H9 (cell line): ENCODE data around the gene CD93. TPM values are rescaled to one million over a fixed set of nuclear protein-coding genes. Genes with fewer than 3 reads are reported as not detected.

ENCODE experiments used
- DNase-seq: peaks from one replicate; pipeline ENCODE4 v3.0.0-alpha.2; 2017
- H2AFZ ChIP-seq: one replicate; pipeline ENCODE4 v1.6.1; 2013; ENCODE audit warnings: mild to moderate bottlenecking, low read length, control low read depth, moderate library complexity
- H2AK5ac ChIP-seq: 2 replicates; pipeline ENCODE4 v1.6.1; 2013; ENCODE audit warnings: low read length, control low read depth, mixed read lengths; ENCODE audit not compliant: insufficient read length
- H2BK120ac ChIP-seq: one replicate; pipeline ENCODE4 v1.6.1; 2013; ENCODE audit warnings: low read depth, mild to moderate bottlenecking, low read length, control low read depth, inconsistent platforms; ENCODE audit not compliant: poor library complexity, severe bottlenecking
- H2BK12ac ChIP-seq: 2 replicates; pipeline ENCODE4 v1.6.1; 2013; ENCODE audit warnings: low read length, control low read depth, mixed read lengths, low read depth; ENCODE audit not compliant: insufficient read length
- H2BK15ac ChIP-seq: 2 replicates; pipeline ENCODE4 v1.6.1; 2013; ENCODE audit warnings: low read depth, low read length, control low read depth
- H2BK20ac ChIP-seq: one replicate; pipeline ENCODE4 v1.6.1; 2013; ENCODE audit warnings: low read depth, mild to moderate bottlenecking, low read length, control low read depth, inconsistent platforms; ENCODE audit not compliant: poor library complexity, severe bottlenecking
- H2BK5ac ChIP-seq: 2 replicates; pipeline ENCODE4 v1.6.1; 2013; ENCODE audit warnings: low read length, control low read depth, mixed read lengths; ENCODE audit not compliant: insufficient read length
- H3K14ac ChIP-seq: 2 replicates; pipeline ENCODE4 v1.6.1; 2013; ENCODE audit warnings: low read length, control low read depth; ENCODE audit not compliant: insufficient read depth
- H3K18ac ChIP-seq: 2 replicates; pipeline ENCODE4 v1.6.1; 2013; ENCODE audit warnings: low read depth, mild to moderate bottlenecking, mixed read lengths, low read length, control low read depth; ENCODE audit not compliant: insufficient read length
- H3K23ac ChIP-seq: 2 replicates; pipeline ENCODE4 v1.6.1; 2013; ENCODE audit warnings: low read length, control low read depth, mixed read lengths, low read depth; ENCODE audit not compliant: insufficient read length
- H3K23me2 ChIP-seq: 2 replicates; pipeline ENCODE4 v1.6.1; 2013; ENCODE audit warnings: low read depth, mild to moderate bottlenecking, mixed read lengths, low read length, control low read depth; ENCODE audit not compliant: insufficient read length, poor library complexity, severe bottlenecking
- H3K27ac ChIP-seq: 2 replicates; pipeline ENCODE4 v1.5.1; 2013; ENCODE audit warnings: low read length, control low read depth, mixed read lengths, low read depth; ENCODE audit not compliant: insufficient read length
- H3K27me3 ChIP-seq: 2 replicates; pipeline ENCODE4 v1.6.1; 2013; ENCODE audit warnings: low read length, control low read depth, inconsistent platforms; ENCODE audit not compliant: insufficient read depth
- H3K4ac ChIP-seq: 2 replicates; pipeline ENCODE4 v1.6.1; 2013; ENCODE audit warnings: low read depth, mild to moderate bottlenecking, control low read depth, inconsistent platforms, low read length, moderate library complexity
- H3K4me1 ChIP-seq: 2 replicates; pipeline ENCODE4 v1.6.1; 2013; ENCODE audit warnings: low read length, control low read depth, inconsistent platforms; ENCODE audit not compliant: insufficient read depth
- H3K4me2 ChIP-seq: 2 replicates; pipeline ENCODE4 v1.6.1; 2013; ENCODE audit warnings: low read length, control low read depth, mixed read lengths; ENCODE audit not compliant: insufficient read length, insufficient read depth
- H3K56ac ChIP-seq: 2 replicates; pipeline ENCODE4 v1.6.1; 2013; ENCODE audit warnings: low read depth, mild to moderate bottlenecking, mixed read lengths, low read length, control low read depth; ENCODE audit not compliant: insufficient read length
- H3K79me1 ChIP-seq: 2 replicates; pipeline ENCODE4 v1.6.1; 2013; ENCODE audit warnings: low read depth, mild to moderate bottlenecking, moderate library complexity, low read length, control low read depth, inconsistent platforms; ENCODE audit not compliant: insufficient read depth, poor library complexity, severe bottlenecking
- H3K79me2 ChIP-seq: 2 replicates; pipeline ENCODE4 v1.6.1; 2013; ENCODE audit warnings: low read length, control low read depth, inconsistent platforms; ENCODE audit not compliant: insufficient read depth
- H3K9ac ChIP-seq: 2 replicates; pipeline ENCODE4 v1.6.1; 2013; ENCODE audit warnings: low read length, control low read depth, mixed read lengths; ENCODE audit not compliant: insufficient read length; ENCODE audit errors: extremely low read depth
- H3K9me3 ChIP-seq: one replicate; pipeline ENCODE4 v1.6.1; 2013; ENCODE audit warnings: low read depth, low read length, inconsistent platforms; ENCODE audit not compliant: control insufficient read depth
- H3T11ph ChIP-seq: one replicate; pipeline ENCODE4 v1.6.1; 2013; ENCODE audit warnings: mild to moderate bottlenecking, low read length, control low read depth, inconsistent platforms
- H4K20me1 ChIP-seq: one replicate; pipeline ENCODE4 v1.6.1; 2013; ENCODE audit not compliant: control insufficient read depth, insufficient read length, insufficient read depth
- H4K5ac ChIP-seq: 2 replicates; pipeline ENCODE4 v1.6.1; 2013; ENCODE audit warnings: low read depth, mild to moderate bottlenecking, mixed read lengths, low read length, control low read depth; ENCODE audit not compliant: insufficient read length
- H4K8ac ChIP-seq: replicated peaks from 2 replicates; pipeline ENCODE4 v1.6.1; 2013; ENCODE audit warnings: low read length, control low read depth, mixed read lengths, low read depth; ENCODE audit not compliant: insufficient read length
- H4K91ac ChIP-seq: 2 replicates; pipeline ENCODE4 v1.6.1; 2013; ENCODE audit warnings: low read depth, mild to moderate bottlenecking, moderate library complexity, mixed read lengths, low read length, control low read depth; ENCODE audit not compliant: insufficient read length
- H3K27ac Mint-ChIP-seq, 3 experiments: 2 replicates in 2 of 3; 3 replicates in 1 of 3; pipeline ENCODE4 v1.8.0; 2020 to 2021; ENCODE audit warnings: mixed read lengths in 3 of 3, mild to moderate bottlenecking in 1 of 3, moderate library complexity in 1 of 3
- H3K27me3 Mint-ChIP-seq: 2 replicates; pipeline ENCODE4 v1.8.0; 2021; ENCODE audit warnings: low read depth, mild to moderate bottlenecking, moderate library complexity, mixed read lengths
- H3K36me3 Mint-ChIP-seq, 3 experiments: 2 replicates in 2 of 3; 3 replicates in 1 of 3; pipeline ENCODE4 v1.8.0; 2020 to 2021; ENCODE audit warnings: low read depth in 3 of 3, mixed read lengths in 3 of 3; ENCODE audit not compliant: insufficient read depth in 1 of 3
- H3K4me1 Mint-ChIP-seq, 2 experiments: 2 replicates each; pipeline ENCODE4 v1.8.0; 2020; ENCODE audit warnings: mixed read lengths in 2 of 2
- H3K4me3 Mint-ChIP-seq, 2 experiments: 2 replicates in 1 of 2; 3 replicates in 1 of 2; pipeline ENCODE4 v1.8.0; 2020 to 2021; ENCODE audit warnings: mild to moderate bottlenecking in 2 of 2, mixed read lengths in 2 of 2, moderate library complexity in 1 of 2
- H3K9me3 Mint-ChIP-seq, 2 experiments: 2 replicates in 1 of 2; 3 replicates in 1 of 2; pipeline ENCODE4 v1.8.0; 2020; ENCODE audit warnings: mild to moderate bottlenecking in 2 of 2, mixed read lengths in 2 of 2, moderate library complexity in 1 of 2
- CTCF ChIP-seq: fragments of 200-600 bp; sonication (generic); conservative IDR thresholded peaks from 3 replicates; pipeline ENCODE4 v1.8.0; 2021; ENCODE audit warnings: antibody characterized with exemption, mild to moderate bottlenecking
- WGBS: extraction: QIAGEN DNeasy Blood & Tissue Kit; methylation state at CpG from one replicate; pipeline ENCODE4 v1.1.7; 2013; ENCODE audit warnings: missing lambda C conversion rate, low lambda C conversion rate, mixed read lengths; ENCODE audit not compliant: insufficient read length; ENCODE audit errors: extremely low coverage; 5-methylcytosine and 5-hydroxymethylcytosine counted together
- total RNA-seq: library from RNA; stranded (reverse); gene quantifications from 2 replicates; pipeline ENCODE4 v1.2.1, GENCODE V29; 2021

Gene CD93
- total RNA-seq, 1 experiment from 2014 or later = not detected

GRCh38 chr20:23125625-23126191 lies 39.6 kb upstream of the CD93 start:
- Histone ChIP-seq H4K8ac (no peak overlapping the region), H3K23me2 (no peaks in the 10 kb centered on the region), H3K23ac (no peak overlapping the region), H2BK5ac (no peak overlapping the region), H2BK15ac (no peak overlapping the region), H3T11ph (no peak overlapping the region), H3K56ac (no peak overlapping the region), H2BK20ac (no peak overlapping the region), H3K4ac (no peak overlapping the region), H3K4me2 (no peak overlapping the region), H3K4me1 (no peaks in the 10 kb centered on the region), H2AK5ac (no peak overlapping the region), H2AFZ (no peak overlapping the region), H2BK12ac (no peak overlapping the region), H3K9ac (no peak overlapping the region), H4K20me1 (no peaks in the 10 kb centered on the region), H2BK120ac (no peak overlapping the region), H3K79me2 (no peaks in the 10 kb centered on the region), H4K5ac (no peak overlapping the region), H3K9me3 (no peaks in the 10 kb centered on the region), H3K79me1 (no peaks in the 10 kb centered on the region), H4K91ac (no peak overlapping the region), H3K18ac (no peak overlapping the region), H3K27ac (no peak overlapping the region), H3K14ac (no peak overlapping the region), H3K27me3 (no peaks in the 10 kb centered on the region)
- DNase-seq = no peak
- H3K27ac Mint-ChIP-seq = peak overlapping the region in 1 of 3 experiments; percentile 79; a peak in 2 of 7 replicates
- H3K27me3 Mint-ChIP-seq = no peaks in the 10 kb centered on the region; the same call in none of the 2 replicates
- no peaks in the 10 kb centered on the region for H3K36me3 Mint-ChIP-seq
- no peak overlapping the region for H3K4me3 Mint-ChIP-seq
- no peaks in the 10 kb centered on the region; a peak in 1 of 5 replicates for H3K9me3 Mint-ChIP-seq
- H3K4me1 Mint-ChIP-seq = peaks cover 6 to 10% of the 10 kb centered on the region in 2 experiments
- no peak for TF ChIP-seq CTCF
- WGBS = no CpG with 5 or more reads among the region's 5 CpGs
